Cardiac fibroblast (primary cell): ENCODE results near the gene RBM33.

Experiments used
- DNase-seq, 2 donors: peaks; one replicate each; pipeline versions ENCODE4 v3.0.0 to v3.0.0-alpha.2; 2010; ENCODE audit warnings: low read depth in 2 of 2
- H3K4me3 ChIP-seq, 2 donors: replicated peaks in 1 of 2; 1 replicate in 1 of 2; 2 replicates in 1 of 2; pipeline ENCODE4 v1.5.1; 2011; ENCODE audit warnings: low read depth in 2 of 2, low read length in 2 of 2, mild to moderate bottlenecking in 2 of 2, moderate library complexity in 1 of 2
- TF ChIP-seq, protein P1 (sequence below): IDR thresholded peaks from one replicate; pipeline ENCODE4 v1.5.1; 2011; ENCODE audit warnings: low read depth, mild to moderate bottlenecking, low read length, inconsistent platforms

RBM33 gene

GRCh38 chr7:155764438-155764793 lies 120.0 kb downstream of the RBM33 start:
- DNase-seq = no peak
- H3K4me3 ChIP-seq = no peak overlapping the region
- TF ChIP-seq, protein P1, sequence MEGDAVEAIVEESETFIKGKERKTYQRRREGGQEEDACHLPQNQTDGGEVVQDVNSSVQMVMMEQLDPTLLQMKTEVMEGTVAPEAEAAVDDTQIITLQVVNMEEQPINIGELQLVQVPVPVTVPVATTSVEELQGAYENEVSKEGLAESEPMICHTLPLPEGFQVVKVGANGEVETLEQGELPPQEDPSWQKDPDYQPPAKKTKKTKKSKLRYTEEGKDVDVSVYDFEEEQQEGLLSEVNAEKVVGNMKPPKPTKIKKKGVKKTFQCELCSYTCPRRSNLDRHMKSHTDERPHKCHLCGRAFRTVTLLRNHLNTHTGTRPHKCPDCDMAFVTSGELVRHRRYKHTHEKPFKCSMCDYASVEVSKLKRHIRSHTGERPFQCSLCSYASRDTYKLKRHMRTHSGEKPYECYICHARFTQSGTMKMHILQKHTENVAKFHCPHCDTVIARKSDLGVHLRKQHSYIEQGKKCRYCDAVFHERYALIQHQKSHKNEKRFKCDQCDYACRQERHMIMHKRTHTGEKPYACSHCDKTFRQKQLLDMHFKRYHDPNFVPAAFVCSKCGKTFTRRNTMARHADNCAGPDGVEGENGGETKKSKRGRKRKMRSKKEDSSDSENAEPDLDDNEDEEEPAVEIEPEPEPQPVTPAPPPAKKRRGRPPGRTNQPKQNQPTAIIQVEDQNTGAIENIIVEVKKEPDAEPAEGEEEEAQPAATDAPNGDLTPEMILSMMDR = no peak

GRCh38 chr7:155765458-155765857 lies 121.0 kb downstream of the RBM33 start:
- DNase-seq = no peak
- no peak overlapping the region for H3K4me3 ChIP-seq
- TF ChIP-seq, protein P1 = no peak

DNA sequence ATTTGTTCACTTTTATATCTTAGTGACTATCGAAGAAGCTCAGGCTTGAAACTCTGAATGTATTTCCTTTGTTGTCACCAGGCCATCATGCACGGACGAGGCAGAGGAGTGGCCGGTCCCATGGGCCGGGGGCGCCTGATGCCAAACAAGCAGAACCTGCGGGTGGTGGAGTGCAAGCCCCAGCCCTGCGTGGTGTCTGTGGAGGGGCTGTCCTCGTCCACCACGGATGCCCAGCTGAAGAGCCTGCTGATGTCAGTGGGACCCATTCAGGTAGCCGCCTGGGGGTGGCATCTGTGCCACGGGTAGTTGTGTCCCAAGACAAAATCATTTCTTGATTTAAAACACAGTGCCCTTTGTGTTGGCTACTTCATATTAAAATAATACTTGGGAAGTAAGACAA lies 121.9 kb downstream of the RBM33 start:
- H3K4me3 ChIP-seq = no peak overlapping the region
- TF ChIP-seq, protein P1 = no peak
- DNase-seq = no peak

- TF ChIP-seq, protein P1 = no peak
- H3K4me3 ChIP-seq = no peak overlapping the region
- no peak for DNase-seq
These were observed 122.8 kb downstream of the RBM33 start for GRCh38 chr7:155766966-155767916.

- TF ChIP-seq, protein P1 = no peak
- H3K4me3 ChIP-seq = no peak overlapping the region
These were observed 125.2 kb downstream of the RBM33 start for GRCh38 chr7:155769701-155770100.

GRCh38 chr7:155770241-155770640 lies 125.8 kb downstream of the RBM33 start:
- no peak for DNase-seq

More at GRCh38 chr7:155769701-155770100, 125.2 kb downstream of the RBM33 start:
- peak; percentile 19 for DNase-seq

More at GRCh38 chr7:155770241-155770640, 125.8 kb downstream of the RBM33 start:
- H3K4me3 ChIP-seq = no peak overlapping the region
- TF ChIP-seq, protein P1 = no peak
